Measurements from ENCODE around the gene SLC25A44.
"Not testable (repeated sequence)": the region's sequence is repeated elsewhere in the genome, so short reads cannot be mapped to it uniquely, and the experiment has no call there.

The SLC25A44 gene

GRCh38 chr1:156163712-156164111, 30.2 kb upstream of the SLC25A44 start:
- DNase-seq (ENCODE audit: low spot score): no peak

DNA sequence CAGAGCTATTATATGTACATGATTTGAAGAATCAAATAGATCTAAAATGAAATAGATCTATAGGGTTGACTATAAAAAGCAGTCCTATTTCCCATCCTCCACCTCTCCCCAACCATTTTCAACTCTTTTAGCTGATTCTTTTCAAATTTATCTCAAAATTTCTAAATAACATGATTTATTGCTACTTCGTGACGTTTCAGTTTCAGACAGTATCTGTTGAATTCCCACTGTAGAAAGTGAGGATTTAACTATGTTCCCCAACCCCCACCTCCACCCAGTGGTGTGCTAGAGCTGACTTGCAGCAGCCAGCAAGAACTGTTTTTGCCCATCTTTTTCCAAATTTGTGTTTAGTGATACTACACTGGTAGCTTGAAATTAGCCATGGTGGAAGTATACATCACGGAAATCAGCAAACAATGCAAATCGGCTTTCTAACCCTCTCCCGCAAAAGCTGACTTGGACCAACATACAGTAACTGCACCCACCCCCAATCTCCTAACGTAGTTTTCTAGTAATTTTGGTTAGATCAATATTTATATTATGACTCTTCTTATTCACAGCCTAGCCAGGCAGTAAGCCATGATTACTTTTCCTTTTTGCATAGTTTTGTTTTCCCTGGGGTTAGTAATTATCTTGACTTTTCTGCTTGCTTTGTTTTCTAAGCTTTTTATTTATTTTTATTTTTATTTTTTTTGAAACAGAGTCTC, 29.6 kb upstream of the SLC25A44 start:
- no peak for DNase-seq (ENCODE audit: low spot score)

DNA sequence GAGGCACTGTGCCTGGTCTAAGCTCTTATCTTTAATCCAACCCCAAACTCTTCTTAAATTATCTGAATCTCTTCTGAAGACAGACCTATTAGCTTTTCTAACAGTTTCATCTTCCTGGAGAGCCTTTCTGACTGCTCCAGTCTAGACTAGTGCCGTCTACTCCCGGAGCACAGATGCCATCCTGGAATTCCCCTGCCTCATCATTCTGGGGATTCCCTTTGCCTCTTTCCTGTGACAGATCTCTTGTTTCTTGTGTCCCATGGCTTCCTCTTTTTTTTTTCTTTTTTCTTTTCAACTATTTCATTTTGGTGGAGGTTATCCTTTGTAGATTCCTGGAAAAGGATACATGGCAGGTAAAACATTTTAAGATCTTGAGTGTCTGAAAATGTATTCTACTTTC, 28.8 kb upstream of the SLC25A44 start:
- no peak for DNase-seq (ENCODE audit: low spot score)

- DNase-seq (ENCODE audit: low spot score): no peak
These were observed 26.4 kb upstream of the SLC25A44 start for GRCh38 chr1:156167536-156167935.

GRCh38 chr1:156172696-156173470, 21.0 kb upstream of the SLC25A44 start:
- no peak for DNase-seq (ENCODE audit: low spot score)

- no peak for DNase-seq (ENCODE audit: low spot score)
These were observed 17.2 kb upstream of the SLC25A44 start for GRCh38 chr1:156176610-156177210.

- no peak for DNase-seq (ENCODE audit: low spot score)
These were observed 15.8 kb upstream of the SLC25A44 start for GRCh38 chr1:156177919-156178654.

GRCh38 chr1:156180471-156180870, 13.4 kb upstream of the SLC25A44 start:
- DNase-seq (ENCODE audit: low spot score): no peak

DNA sequence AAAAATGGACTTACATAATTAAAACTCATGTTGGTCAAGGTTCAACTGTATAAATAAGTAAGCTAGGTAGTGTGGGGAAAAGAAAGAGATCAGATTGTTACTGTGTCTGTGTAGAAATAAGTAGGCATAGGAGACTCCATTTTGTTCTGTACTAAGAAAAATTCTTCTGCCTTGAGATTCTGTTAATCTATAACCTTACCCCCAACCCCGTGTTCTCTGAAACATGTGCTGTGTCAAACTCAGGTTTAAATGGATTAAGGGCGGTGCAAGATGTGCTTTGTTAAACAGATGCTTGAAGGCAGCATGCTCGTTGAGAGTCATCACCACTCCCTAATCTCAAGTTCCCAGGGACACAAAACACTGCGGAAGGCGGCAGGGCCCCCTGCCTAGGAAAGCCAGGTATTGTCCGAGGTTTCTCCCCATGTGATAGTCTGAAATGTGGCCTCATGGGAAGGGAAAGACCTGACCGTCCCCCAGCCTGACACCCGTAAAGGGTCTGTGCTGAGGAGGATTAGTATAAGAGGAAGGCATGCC, 12.4 kb upstream of the SLC25A44 start:
- not testable (repeated sequence) for DNase-seq (ENCODE audit: low spot score)

GRCh38 chr1:156182010-156182779, 11.7 kb upstream of the SLC25A44 start:
- not testable (repeated sequence) for DNase-seq (ENCODE audit: low spot score)

DNA sequence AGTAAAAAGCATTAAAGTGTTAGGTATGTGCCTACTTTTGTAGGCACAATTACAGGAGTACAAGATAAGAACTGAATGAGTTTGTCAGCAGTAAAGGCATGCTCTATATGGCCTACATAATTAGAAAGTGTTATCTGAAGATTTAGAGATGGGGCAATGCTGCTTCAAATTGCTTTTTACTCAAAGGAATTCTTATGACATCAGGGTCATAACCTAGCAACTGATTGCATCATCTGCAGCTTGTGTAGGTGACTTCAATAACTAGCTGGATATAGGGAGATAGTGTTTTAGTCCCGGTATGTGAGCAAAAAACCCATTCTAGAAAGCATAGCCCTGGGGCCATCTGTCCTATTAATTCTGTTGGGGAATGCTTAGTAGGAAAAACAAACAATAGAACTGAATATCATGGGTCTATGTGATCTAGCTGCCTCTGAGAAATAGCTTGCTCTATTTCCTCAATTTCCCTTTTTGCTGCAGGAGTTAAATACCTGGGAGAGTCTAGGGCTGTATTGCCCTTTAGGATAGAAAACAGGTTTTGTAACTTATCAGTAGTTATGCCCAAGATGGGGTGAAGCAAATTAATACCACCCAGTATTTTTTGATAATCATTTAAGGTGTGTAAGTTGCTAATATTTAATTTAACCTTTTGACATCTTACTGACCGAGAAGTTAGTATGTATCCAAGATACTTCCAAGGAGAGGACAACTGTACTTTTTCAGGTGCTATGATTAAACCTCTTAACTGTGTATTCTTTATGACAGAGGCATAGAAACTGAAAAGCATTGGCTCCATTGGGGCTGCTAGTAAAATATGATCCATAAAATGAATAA, 7.3 kb upstream of the SLC25A44 start:
- DNase-seq (ENCODE audit: low spot score): not testable (repeated sequence)

GRCh38 chr1:156190265-156190664, 3.6 kb upstream of the SLC25A44 start:
- DNase-seq (ENCODE audit: low spot score): not testable (repeated sequence)

- no peak for DNase-seq (ENCODE audit: low spot score)
These were observed 2.5 kb upstream of the SLC25A44 start for GRCh38 chr1:156191292-156191964.

DNA sequence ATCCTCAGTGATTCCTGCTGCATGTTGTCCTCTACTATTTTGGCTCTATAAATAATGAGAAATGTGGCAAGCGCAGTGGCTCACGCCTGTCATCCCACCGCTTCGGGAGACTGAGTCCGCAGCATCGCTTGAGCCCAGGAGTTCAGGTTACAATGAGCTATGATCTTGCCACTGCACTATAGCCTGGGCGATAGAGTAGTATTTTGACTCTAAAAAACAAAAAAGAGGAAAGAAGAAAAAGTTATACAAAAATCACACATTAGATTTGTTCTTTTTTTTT, 756 bp upstream of the SLC25A44 start:
- DNase-seq (ENCODE audit: low spot score): no peak

DNA sequence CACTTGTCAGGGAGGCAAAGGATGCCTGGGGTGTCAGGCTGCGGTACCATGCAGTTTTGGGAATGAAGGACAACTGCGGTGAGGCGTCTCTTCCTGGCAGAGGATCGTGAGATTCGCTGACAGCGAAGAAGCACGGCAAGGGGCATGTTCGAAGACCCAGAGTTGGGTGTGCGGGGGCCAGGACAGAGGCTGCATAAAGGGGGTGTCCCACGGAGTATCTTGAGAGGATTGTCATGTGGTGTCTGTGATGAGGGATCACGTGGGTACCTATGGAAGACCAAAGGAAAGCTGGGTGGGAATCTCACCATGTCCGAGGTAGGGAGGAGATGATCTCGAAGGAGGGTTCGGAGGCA, 372 bp downstream of the SLC25A44 start:
- no peak for DNase-seq (ENCODE audit: low spot score)

DNA sequence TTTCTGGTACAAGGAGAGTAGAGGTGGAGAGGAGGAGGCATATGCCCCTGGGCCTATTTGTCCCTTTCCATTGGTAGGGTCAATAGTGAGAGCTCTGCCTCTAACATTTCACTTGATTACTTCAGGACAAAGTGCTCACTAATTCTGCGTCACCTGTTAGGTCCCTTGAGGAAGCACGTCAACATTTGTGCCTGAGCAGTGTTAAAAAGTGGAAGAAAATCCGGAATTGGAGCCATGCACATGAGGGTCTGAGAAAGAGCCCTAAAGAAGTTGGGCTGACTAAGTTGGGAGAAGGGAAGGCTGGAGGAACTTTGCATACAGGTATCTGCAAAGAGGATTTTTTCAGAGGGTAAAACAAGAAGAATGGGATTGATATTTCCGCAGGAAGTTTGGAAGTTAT, 1.9 kb downstream of the SLC25A44 start:
- no peak for DNase-seq (ENCODE audit: low spot score)

GRCh38 chr1:156196445-156196844, 2.5 kb downstream of the SLC25A44 start:
- DNase-seq (ENCODE audit: low spot score): no peak

DNA sequence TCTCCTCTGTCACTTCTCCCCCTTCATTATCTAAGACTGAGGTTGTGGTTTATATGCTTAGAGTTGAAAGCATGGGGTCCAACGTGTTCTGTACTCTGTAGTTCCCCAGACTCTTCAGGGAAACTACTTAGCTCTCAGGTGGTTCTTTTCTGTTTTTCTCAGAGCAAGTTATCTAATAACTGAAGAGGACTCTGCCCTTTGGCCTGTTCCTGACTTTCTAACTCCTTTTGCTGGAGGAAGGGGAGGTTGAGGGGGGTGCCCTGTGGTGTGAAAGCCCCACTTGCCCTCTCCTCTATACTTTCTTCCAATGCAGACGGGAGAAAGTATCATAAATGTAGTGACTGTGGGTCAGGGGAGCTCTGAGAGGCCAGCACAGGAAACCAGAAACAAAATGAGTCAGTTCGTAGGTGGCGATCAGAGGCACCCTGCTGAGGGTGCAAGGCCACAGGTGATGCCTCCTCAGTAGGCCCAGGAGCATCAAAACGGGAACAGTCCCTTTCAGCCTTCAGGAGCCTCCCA, 5.0 kb downstream of the SLC25A44 start:
- DNase-seq (ENCODE audit: low spot score): no peak

GRCh38 chr1:156200044-156200443, 6.1 kb downstream of the SLC25A44 start:
- no peak for DNase-seq (ENCODE audit: low spot score)

DNA sequence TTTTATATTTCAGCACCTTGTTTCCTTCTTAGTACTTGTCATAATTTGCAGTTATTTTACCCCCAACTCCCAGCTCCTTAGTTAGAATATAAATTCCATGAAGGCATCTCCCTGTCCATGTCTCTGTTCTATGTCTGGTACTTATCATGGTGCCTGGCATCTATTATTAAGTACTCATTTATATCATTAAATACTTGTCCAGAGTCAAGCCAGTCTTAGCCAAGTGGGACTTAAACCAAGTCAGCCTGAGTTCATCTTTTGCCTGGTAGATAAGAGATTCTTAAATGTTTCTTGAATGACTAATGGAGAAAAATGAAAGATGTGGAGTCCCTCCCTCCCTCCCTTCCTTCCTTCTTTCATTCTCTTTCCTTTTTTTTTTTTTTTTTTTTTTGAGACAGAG, 9.4 kb downstream of the SLC25A44 start:
- no peak for DNase-seq (ENCODE audit: low spot score)

Data from SW480 (cell line).